C4-2B (cell line): Measurements from ENCODE around the gene RASGRP3.

Experiments used
- H3K27ac ChIP-seq: fragments of 450-650 bp; 2 replicates; pipeline ENCODE4 v1.5.1; 2017
- ZFX ChIP-seq: fragments of 450-650 bp; IDR thresholded peaks from 2 replicates; pipeline ENCODE4 v1.6.1; 2017
- TF ChIP-seq, protein P1 (sequence below): fragments of 450-650 bp; conservative IDR thresholded peaks from 2 replicates; pipeline ENCODE4 v1.5.1; 2017; ENCODE audit warnings: mild to moderate bottlenecking

RASGRP3 gene

DNA sequence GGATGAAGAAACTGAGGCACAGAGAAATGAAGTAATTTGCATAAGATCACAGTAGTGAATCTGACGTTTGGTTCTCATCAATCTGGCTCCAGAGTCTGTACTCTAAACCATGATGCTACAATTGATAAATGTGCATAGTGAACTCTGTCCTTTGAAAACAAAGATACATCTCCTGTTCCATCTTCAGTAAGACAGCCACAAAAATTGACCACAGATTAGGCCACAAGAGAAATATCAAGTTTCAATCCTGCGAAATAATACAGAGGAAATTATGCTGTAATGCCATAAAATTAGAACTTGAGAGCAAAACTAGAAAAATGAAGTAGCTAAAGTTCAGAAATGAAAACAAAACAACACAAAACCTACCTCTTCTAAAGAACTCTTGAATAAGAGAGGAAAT, 94.2 kb downstream of the RASGRP3 start:
- TF ChIP-seq ZFX = no peak
- TF ChIP-seq, protein P1, sequence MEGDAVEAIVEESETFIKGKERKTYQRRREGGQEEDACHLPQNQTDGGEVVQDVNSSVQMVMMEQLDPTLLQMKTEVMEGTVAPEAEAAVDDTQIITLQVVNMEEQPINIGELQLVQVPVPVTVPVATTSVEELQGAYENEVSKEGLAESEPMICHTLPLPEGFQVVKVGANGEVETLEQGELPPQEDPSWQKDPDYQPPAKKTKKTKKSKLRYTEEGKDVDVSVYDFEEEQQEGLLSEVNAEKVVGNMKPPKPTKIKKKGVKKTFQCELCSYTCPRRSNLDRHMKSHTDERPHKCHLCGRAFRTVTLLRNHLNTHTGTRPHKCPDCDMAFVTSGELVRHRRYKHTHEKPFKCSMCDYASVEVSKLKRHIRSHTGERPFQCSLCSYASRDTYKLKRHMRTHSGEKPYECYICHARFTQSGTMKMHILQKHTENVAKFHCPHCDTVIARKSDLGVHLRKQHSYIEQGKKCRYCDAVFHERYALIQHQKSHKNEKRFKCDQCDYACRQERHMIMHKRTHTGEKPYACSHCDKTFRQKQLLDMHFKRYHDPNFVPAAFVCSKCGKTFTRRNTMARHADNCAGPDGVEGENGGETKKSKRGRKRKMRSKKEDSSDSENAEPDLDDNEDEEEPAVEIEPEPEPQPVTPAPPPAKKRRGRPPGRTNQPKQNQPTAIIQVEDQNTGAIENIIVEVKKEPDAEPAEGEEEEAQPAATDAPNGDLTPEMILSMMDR = no peak

GRCh38 chr2:33573657-33574056, 97.2 kb downstream of the RASGRP3 start:
- H3K27ac ChIP-seq = no peak overlapping the region
- no peak for TF ChIP-seq ZFX
- TF ChIP-seq, protein P1 = no peak

More for the DNA sequence above, 94.2 kb downstream of the RASGRP3 start:
- H3K27ac ChIP-seq = no peak overlapping the region

- TF ChIP-seq ZFX = no peak
- H3K27ac ChIP-seq = no peak overlapping the region
Observed at GRCh38 chr2:33577084-33577483, 100.6 kb downstream of the RASGRP3 start.

GRCh38 chr2:33577668-33578067, 101.2 kb downstream of the RASGRP3 start:
- TF ChIP-seq, protein P1 = no peak
- no peak for TF ChIP-seq ZFX

GRCh38 chr2:33579227-33579626, 102.8 kb downstream of the RASGRP3 start:
- TF ChIP-seq, protein P1 = no peak
- no peak for TF ChIP-seq ZFX
- no peak overlapping the region for H3K27ac ChIP-seq

More at GRCh38 chr2:33577668-33578067, 101.2 kb downstream of the RASGRP3 start:
- H3K27ac ChIP-seq = no peak overlapping the region

GRCh38 chr2:33581872-33582271, 105.4 kb downstream of the RASGRP3 start:
- H3K27ac ChIP-seq = no peak overlapping the region
- TF ChIP-seq ZFX = no peak

- TF ChIP-seq, protein P1 = peak; percentile 88
- no peak for TF ChIP-seq ZFX
Observed at GRCh38 chr2:33583194-33583938, 106.9 kb downstream of the RASGRP3 start.

DNA sequence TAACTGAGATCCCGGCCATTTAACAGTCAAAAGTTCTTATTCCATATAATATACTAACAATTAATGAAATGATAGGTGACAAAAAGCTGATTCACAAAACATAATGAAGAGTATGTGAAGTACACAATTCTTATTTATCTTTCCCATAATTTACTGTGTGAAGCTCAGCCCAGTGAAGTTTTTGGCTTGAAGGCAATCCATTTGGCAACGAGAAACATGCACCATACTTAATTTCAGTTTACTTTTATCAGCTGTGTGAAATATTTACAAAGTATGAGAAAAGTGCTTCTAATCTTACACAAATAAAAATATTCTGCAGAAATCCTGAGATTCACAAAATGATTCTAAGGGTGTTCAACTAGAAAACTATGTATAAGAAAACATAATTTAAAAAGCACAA, 110.3 kb downstream of the RASGRP3 start:
- TF ChIP-seq, protein P1 = no peak
- TF ChIP-seq ZFX = no peak
- H3K27ac ChIP-seq = no peak overlapping the region

More at GRCh38 chr2:33583194-33583938, 106.9 kb downstream of the RASGRP3 start:
- no peak overlapping the region for H3K27ac ChIP-seq
